Measurements from ENCODE around the gene KLHL35. TPM values are rescaled to one million over a fixed set of nuclear protein-coding genes. Genes with fewer than 3 reads are reported as not detected.
"Not testable (repeated sequence)": the region's sequence is repeated elsewhere in the genome, so short reads cannot be mapped to it uniquely, and the experiment has no call there.

KLHL35 gene
- total RNA-seq, 1 donor from 2014 or later, result 2.3 TPM

GRCh38 chr11:75427181-75427580, 5.8 kb downstream of the KLHL35 start:
- no peak for DNase-seq (ENCODE audit: extremely low read depth, low read depth, low spot score)

- DNase-seq (ENCODE audit: extremely low read depth, low read depth, low spot score), result no peak
Observed at GRCh38 chr11:75426720-75427086, 6.3 kb downstream of the KLHL35 start.

GRCh38 chr11:75425422-75425821, 7.6 kb downstream of the KLHL35 start:
- DNase-seq (ENCODE audit: extremely low read depth, low read depth, low spot score), result no peak

- no peak for DNase-seq (ENCODE audit: extremely low read depth, low read depth, low spot score)
Observed at GRCh38 chr11:75424396-75424795, 8.6 kb downstream of the KLHL35 start.

- DNase-seq (ENCODE audit: extremely low read depth, low read depth, low spot score), result no peak
Observed at GRCh38 chr11:75423721-75424120, 9.3 kb downstream of the KLHL35 start.

- no peak for DNase-seq (ENCODE audit: extremely low read depth, low read depth, low spot score)
Observed at GRCh38 chr11:75422248-75423231, 10.5 kb downstream of the KLHL35 start.

GRCh38 chr11:75421902-75422247, 11.1 kb downstream of the KLHL35 start:
- no peak for DNase-seq (ENCODE audit: extremely low read depth, low read depth, low spot score)

GRCh38 chr11:75421035-75421602, 11.9 kb downstream of the KLHL35 start:
- DNase-seq (ENCODE audit: extremely low read depth, low read depth, low spot score), result no peak

- no peak for DNase-seq (ENCODE audit: extremely low read depth, low read depth, low spot score)
Observed at GRCh38 chr11:75420224-75421034, 12.6 kb downstream of the KLHL35 start.

GRCh38 chr11:75413864-75414263, 19.1 kb downstream of the KLHL35 start:
- no peak for DNase-seq (ENCODE audit: extremely low read depth, low read depth, low spot score)

GRCh38 chr11:75413146-75413545, 19.9 kb downstream of the KLHL35 start:
- DNase-seq (ENCODE audit: extremely low read depth, low read depth, low spot score), result not testable (repeated sequence)

GRCh38 chr11:75409971-75410370, 23.0 kb downstream of the KLHL35 start:
- not testable (repeated sequence) for DNase-seq (ENCODE audit: extremely low read depth, low read depth, low spot score)

GRCh38 chr11:75408957-75409219, 24.1 kb downstream of the KLHL35 start:
- no peak for DNase-seq (ENCODE audit: extremely low read depth, low read depth, low spot score)

- no peak for DNase-seq (ENCODE audit: extremely low read depth, low read depth, low spot score)
Observed at GRCh38 chr11:75406338-75406777, 26.6 kb downstream of the KLHL35 start.

GRCh38 chr11:75403983-75404658, 28.9 kb downstream of the KLHL35 start:
- no peak for DNase-seq (ENCODE audit: extremely low read depth, low read depth, low spot score)

GRCh38 chr11:75403037-75403436, 30.0 kb downstream of the KLHL35 start:
- DNase-seq (ENCODE audit: extremely low read depth, low read depth, low spot score), result no peak

- DNase-seq (ENCODE audit: extremely low read depth, low read depth, low spot score), result no peak
Observed at GRCh38 chr11:75402002-75402773, 30.8 kb downstream of the KLHL35 start.

GRCh38 chr11:75400146-75400865, 32.7 kb downstream of the KLHL35 start:
- no peak for DNase-seq (ENCODE audit: extremely low read depth, low read depth, low spot score)

- no peak for DNase-seq (ENCODE audit: extremely low read depth, low read depth, low spot score)
Observed at GRCh38 chr11:75399344-75400145, 33.5 kb downstream of the KLHL35 start, which contains the start of gene RPS3. RPS3 (plus strand) TSS chr11:75399518; CDS start chr11:75399548, 30 bp downstream.
